Measurements from ENCODE around the gene KASH5.

The KASH5 gene

GRCh38 chr19:49436381-49437017 is 48.5 kb downstream of the KASH5 start:
- Histone ChIP-seq H3K36me3 (ENCODE audit: insufficient read depth, low read depth, low read length) (no peaks in the 10 kb centered on the region), H3K27me3 (ENCODE audit: insufficient read depth, low read length) (peaks cover 99% of the 10 kb centered on the region), H3K9ac (ENCODE audit: low read depth, low read length) (no peak overlapping the region), H3K9me3 (ENCODE audit: insufficient read depth, low read depth, low read length) (no peaks in the 10 kb centered on the region), H3K27ac (ENCODE audit: low read length) (no peak overlapping the region), H3K4me3 (ENCODE audit: low read length) (peak overlapping the region; percentile 47; the same call in 1 of the 2 replicates), H3K4me1 (ENCODE audit: insufficient read depth, low read length) (peaks cover 4% of the 10 kb centered on the region; the same call in 1 of the 2 replicates)

DNA sequence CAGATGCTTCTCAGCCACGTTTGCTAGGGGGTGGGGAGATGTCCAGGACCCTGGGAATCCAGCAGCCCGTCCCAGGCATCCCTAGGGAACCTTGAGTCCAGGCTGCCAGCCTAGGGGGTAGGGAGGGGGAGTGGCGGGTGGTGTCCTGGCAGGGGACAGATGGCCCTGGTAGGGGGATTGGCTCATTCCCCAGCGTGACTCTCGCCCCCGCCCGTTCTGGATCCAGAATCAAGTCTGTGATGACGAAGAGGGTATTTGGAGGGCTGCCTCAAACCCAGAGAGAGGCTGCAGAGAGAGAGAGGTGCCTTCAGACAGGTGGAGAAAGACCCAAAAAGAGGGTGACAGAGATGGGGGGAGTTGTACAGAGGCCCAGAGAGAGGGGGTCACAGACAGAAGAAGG is 49.2 kb downstream of the KASH5 start:
- no peak overlapping the region for H3K4me3 ChIP-seq (ENCODE audit: low read length)
- H3K9me3 ChIP-seq (ENCODE audit: insufficient read depth, low read depth, low read length) = no peaks in the 10 kb centered on the region
- H3K27me3 ChIP-seq (ENCODE audit: insufficient read depth, low read length) = peaks cover 99% of the 10 kb centered on the region
- H3K9ac ChIP-seq (ENCODE audit: low read depth, low read length) = no peak overlapping the region
- H3K36me3 ChIP-seq (ENCODE audit: insufficient read depth, low read depth, low read length) = no peaks in the 10 kb centered on the region
- H3K4me1 ChIP-seq (ENCODE audit: insufficient read depth, low read length) = peaks cover 11% of the 10 kb centered on the region; the same call in 1 of the 2 replicates
- H3K27ac ChIP-seq (ENCODE audit: low read length) = no peak overlapping the region

DNA sequence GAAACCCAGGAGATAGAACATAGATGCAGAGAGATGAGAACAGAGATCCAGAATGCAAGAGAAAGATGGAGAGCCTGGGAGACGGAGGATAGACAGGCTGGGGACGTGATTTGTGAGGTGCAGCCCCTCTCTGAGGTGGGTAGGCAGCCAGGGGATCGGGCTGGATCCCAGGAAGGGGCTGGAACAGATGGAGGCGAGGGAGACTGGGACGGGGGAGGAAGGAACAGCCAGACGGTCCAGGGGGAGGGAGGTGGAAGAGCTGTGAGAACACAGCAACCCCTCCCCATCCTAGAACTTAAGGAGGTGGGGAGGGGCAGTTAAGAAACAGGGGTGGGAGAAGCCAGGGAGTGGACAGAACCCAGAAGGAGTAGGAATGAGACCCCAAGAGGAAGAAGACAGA is 50.2 kb downstream of the KASH5 start:
- no peaks in the 10 kb centered on the region for H3K36me3 ChIP-seq (ENCODE audit: insufficient read depth, low read depth, low read length)
- H3K9ac ChIP-seq (ENCODE audit: low read depth, low read length) = no peak overlapping the region
- peaks cover 13% of the 10 kb centered on the region; the same call in 1 of the 2 replicates for H3K4me1 ChIP-seq (ENCODE audit: insufficient read depth, low read length)
- H3K27ac ChIP-seq (ENCODE audit: low read length) = no peak overlapping the region
- H3K27me3 ChIP-seq (ENCODE audit: insufficient read depth, low read length) = peaks cover 91% of the 10 kb centered on the region
- H3K4me3 ChIP-seq (ENCODE audit: low read length) = no peak overlapping the region
- no peaks in the 10 kb centered on the region for H3K9me3 ChIP-seq (ENCODE audit: insufficient read depth, low read depth, low read length)

DNA sequence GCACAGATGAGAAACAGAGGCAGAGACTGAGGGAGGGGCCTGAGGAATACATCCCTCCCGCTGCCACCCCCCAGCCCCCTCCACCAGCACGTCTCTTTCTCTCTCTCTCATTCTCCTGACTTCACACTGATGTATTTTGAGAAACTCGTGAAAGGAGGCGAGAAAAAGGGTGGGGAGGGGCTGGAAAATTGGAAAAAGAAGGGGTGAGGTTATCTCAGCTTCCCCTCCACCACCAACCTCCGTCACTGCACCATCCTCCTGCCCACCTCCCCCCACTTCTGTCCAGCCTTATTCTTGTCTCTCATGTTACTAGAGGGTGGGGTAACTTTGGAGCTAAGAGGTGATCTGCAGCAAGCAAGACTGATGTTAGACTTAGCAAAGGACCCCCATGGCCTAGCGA is 51.8 kb downstream of the KASH5 start:
- no peak overlapping the region for H3K27ac ChIP-seq (ENCODE audit: low read length)
- no peak overlapping the region for H3K9ac ChIP-seq (ENCODE audit: low read depth, low read length)
- H3K36me3 ChIP-seq (ENCODE audit: insufficient read depth, low read depth, low read length) = no peaks in the 10 kb centered on the region
- H3K4me3 ChIP-seq (ENCODE audit: low read length) = no peak overlapping the region
- peaks cover 13% of the 10 kb centered on the region; the same call in 1 of the 2 replicates for H3K4me1 ChIP-seq (ENCODE audit: insufficient read depth, low read length)
- H3K27me3 ChIP-seq (ENCODE audit: insufficient read depth, low read length) = peaks cover 75% of the 10 kb centered on the region
- H3K9me3 ChIP-seq (ENCODE audit: insufficient read depth, low read depth, low read length) = no peaks in the 10 kb centered on the region

DNA sequence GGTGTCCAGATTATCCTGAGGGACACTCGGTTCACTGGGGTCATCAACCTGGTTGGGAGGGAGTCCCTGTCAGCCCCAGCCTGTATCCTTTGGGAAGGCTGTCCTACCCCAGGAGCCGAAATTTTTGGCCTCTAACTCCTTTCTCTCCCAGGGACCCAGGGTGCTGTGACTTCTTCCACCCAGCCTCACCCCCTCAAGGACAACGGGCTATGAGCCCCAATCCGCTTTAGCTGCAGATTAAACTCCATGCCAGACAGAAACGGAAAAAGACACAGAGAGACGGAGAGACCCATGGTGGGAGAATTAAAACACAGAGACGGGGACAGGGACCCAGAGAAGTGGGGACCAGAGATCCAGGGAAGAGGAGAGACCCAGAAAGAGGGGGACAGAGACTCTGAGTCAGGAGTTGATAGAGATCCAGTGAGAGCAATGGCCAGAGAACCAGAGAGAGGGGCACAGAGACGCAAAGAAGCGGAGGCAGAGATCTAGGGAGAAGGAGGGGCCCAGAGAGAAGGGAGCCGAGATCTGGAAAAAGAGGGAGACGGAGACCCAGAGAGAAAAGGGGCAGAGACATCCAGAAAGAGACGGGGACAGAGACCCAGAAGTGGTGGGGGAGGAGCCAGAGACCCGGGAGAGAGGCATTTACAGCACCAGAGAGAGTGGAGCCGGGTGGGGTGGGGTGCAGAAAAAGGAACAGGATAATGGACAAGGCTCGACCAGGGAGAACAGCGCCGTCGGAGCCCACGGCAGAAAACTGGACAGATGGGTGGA is 52.6 kb downstream of the KASH5 start:
- Histone ChIP-seq H3K4me1 (ENCODE audit: insufficient read depth, low read length) (peaks cover 13% of the 10 kb centered on the region; the same call in 1 of the 2 replicates), H3K27me3 (ENCODE audit: insufficient read depth, low read length) (peaks cover 67% of the 10 kb centered on the region), H3K36me3 (ENCODE audit: insufficient read depth, low read depth, low read length) (no peaks in the 10 kb centered on the region), H3K9me3 (ENCODE audit: insufficient read depth, low read depth, low read length) (no peaks in the 10 kb centered on the region), H3K27ac (ENCODE audit: low read length) (no peak overlapping the region), H3K4me3 (ENCODE audit: low read length) (peak overlapping the region; percentile 50; the same call in 1 of the 2 replicates), H3K9ac (ENCODE audit: low read depth, low read length) (no peak overlapping the region)

DNA sequence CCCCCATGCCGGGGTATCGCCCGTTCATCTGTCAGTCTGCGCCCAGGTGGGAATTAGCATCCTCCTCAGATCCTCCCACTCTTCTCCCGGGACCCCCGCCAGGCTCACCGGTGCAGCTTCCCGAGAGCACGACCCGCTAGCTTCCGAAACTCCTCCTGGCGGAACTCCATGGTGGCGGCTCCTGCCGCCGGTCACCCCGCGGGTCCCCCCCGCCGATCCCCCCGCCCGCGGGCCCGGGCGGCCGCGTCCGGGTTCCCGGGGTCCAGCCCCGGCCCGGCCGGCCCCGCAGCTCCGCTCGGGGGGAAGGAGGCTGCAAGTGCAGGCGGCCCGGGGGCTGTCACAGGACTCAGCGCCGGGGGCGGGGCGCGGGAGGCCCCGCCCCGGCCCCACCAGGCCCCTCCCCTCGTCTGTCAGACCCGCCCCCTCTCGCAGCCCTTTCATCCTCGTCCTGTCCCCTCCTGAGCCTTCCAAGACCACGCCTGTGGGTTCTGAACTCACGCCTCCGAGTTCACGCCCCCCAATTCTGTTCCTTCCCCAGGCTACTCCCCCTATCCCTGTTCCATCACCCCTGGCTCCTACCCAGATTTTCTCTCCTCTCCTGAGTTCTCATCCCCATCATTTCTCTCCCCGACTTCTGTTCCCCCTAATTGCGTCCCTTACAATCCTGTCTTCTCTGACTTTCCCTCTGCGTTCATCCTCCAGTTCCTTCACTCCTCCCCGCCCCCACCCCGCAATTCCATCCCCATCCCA is 53.3 kb downstream of the KASH5 start, which contains the start of gene SLC17A7:
Gene SLC17A7 (minus strand): TSS at position 318 of the 750 bp plus-strand sequence. CDS start 148 bp downstream, at position 170.
- Histone ChIP-seq H3K27me3 (ENCODE audit: insufficient read depth, low read length) (peaks cover 60% of the 10 kb centered on the region), H3K4me3 (ENCODE audit: low read length) (peak within 1 kb of the TSS; percentile 66), H3K9me3 (ENCODE audit: insufficient read depth, low read depth, low read length) (no peaks in the 10 kb centered on the region), H3K9ac (ENCODE audit: low read depth, low read length) (no peak within 1 kb of the TSS), H3K27ac (ENCODE audit: low read length) (no peak within 1 kb of the TSS), H3K4me1 (ENCODE audit: insufficient read depth, low read length) (peaks cover 13% of the 10 kb centered on the region; the same call in 1 of the 2 replicates), H3K36me3 (ENCODE audit: insufficient read depth, low read depth, low read length) (peaks cover 2% of the 10 kb centered on the region)

GRCh38 chr19:49441960-49442350 is 53.9 kb downstream of the KASH5 start:
- Histone ChIP-seq H3K4me1 (ENCODE audit: insufficient read depth, low read length) (peaks cover 13% of the 10 kb centered on the region; the same call in 1 of the 2 replicates), H3K9ac (ENCODE audit: low read depth, low read length) (no peak overlapping the region), H3K27me3 (ENCODE audit: insufficient read depth, low read length) (peaks cover 54% of the 10 kb centered on the region), H3K9me3 (ENCODE audit: insufficient read depth, low read depth, low read length) (no peaks in the 10 kb centered on the region), H3K27ac (ENCODE audit: low read length) (no peak overlapping the region), H3K36me3 (ENCODE audit: insufficient read depth, low read depth, low read length) (peaks cover 8% of the 10 kb centered on the region), H3K4me3 (ENCODE audit: low read length) (peak overlapping the region; percentile 66)

DNA sequence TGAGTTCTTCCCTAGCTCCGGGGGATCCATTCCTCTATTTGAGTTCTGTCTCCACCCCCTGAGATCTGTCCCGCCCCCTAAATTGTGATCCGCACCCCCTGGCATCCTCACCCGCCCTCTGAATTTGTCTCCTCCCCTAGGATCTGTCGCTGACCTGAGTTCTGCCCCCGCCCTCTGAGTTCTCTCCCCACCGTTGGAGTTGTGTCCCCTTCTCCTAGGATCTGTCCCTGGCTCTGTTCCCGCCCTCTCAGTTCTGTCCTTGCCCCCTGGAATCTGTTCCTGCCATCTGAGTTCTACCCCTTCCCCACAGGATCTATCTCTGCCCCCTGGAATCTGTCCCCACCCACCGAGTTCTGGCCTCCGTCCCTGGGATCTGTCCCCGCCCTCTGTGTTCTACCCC is 54.3 kb downstream of the KASH5 start:
- peaks cover 11% of the 10 kb centered on the region for H3K36me3 ChIP-seq (ENCODE audit: insufficient read depth, low read depth, low read length)
- H3K9me3 ChIP-seq (ENCODE audit: insufficient read depth, low read depth, low read length) = no peaks in the 10 kb centered on the region
- peak overlapping the region; percentile 66 for H3K4me3 ChIP-seq (ENCODE audit: low read length)
- H3K27me3 ChIP-seq (ENCODE audit: insufficient read depth, low read length) = peaks cover 50% of the 10 kb centered on the region
- H3K9ac ChIP-seq (ENCODE audit: low read depth, low read length) = no peak overlapping the region
- H3K4me1 ChIP-seq (ENCODE audit: insufficient read depth, low read length) = peaks cover 13% of the 10 kb centered on the region; the same call in 1 of the 2 replicates
- H3K27ac ChIP-seq (ENCODE audit: low read length) = no peak overlapping the region

- Histone ChIP-seq H3K9ac (ENCODE audit: low read depth, low read length) (peak overlapping the region; percentile 72; the same call in 1 of the 2 replicates), H3K36me3 (ENCODE audit: insufficient read depth, low read depth, low read length) (peaks cover 14% of the 10 kb centered on the region), H3K4me3 (ENCODE audit: low read length) (peak overlapping the region; percentile 84), H3K27me3 (ENCODE audit: insufficient read depth, low read length) (peaks cover 45% of the 10 kb centered on the region), H3K4me1 (ENCODE audit: insufficient read depth, low read length) (peaks cover 13% of the 10 kb centered on the region; the same call in 1 of the 2 replicates), H3K27ac (ENCODE audit: low read length) (no peak overlapping the region), H3K9me3 (ENCODE audit: insufficient read depth, low read depth, low read length) (no peaks in the 10 kb centered on the region)
These were observed 54.8 kb downstream of the KASH5 start for GRCh38 chr19:49442771-49443365.

GRCh38 chr19:49443366-49444099 is 55.5 kb downstream of the KASH5 start:
- H3K4me3 ChIP-seq (ENCODE audit: low read length) = peak overlapping the region; percentile 84
- peaks cover 38% of the 10 kb centered on the region for H3K27me3 ChIP-seq (ENCODE audit: insufficient read depth, low read length)
- H3K4me1 ChIP-seq (ENCODE audit: insufficient read depth, low read length) = peaks cover 13% of the 10 kb centered on the region; the same call in 1 of the 2 replicates
- H3K9ac ChIP-seq (ENCODE audit: low read depth, low read length) = peak overlapping the region; percentile 72; the same call in 1 of the 2 replicates
- no peaks in the 10 kb centered on the region for H3K9me3 ChIP-seq (ENCODE audit: insufficient read depth, low read depth, low read length)
- peaks cover 21% of the 10 kb centered on the region for H3K36me3 ChIP-seq (ENCODE audit: insufficient read depth, low read depth, low read length)
- no peak overlapping the region for H3K27ac ChIP-seq (ENCODE audit: low read length)

Data from iPS-20b (cell line).